Germinal center (tissue), 1 donor: ENCODE data around the gene ZP1.
"Not testable (repeated sequence)": the region's sequence is repeated elsewhere in the genome, so short reads cannot be mapped to it uniquely, and the experiment has no call there.

Source experiments
- DNase-seq: peaks from one replicate; pipeline ENCODE4 v3.0.0; 2012; ENCODE audit warnings: mixed read lengths, low spot score

ZP1 gene, protein sequence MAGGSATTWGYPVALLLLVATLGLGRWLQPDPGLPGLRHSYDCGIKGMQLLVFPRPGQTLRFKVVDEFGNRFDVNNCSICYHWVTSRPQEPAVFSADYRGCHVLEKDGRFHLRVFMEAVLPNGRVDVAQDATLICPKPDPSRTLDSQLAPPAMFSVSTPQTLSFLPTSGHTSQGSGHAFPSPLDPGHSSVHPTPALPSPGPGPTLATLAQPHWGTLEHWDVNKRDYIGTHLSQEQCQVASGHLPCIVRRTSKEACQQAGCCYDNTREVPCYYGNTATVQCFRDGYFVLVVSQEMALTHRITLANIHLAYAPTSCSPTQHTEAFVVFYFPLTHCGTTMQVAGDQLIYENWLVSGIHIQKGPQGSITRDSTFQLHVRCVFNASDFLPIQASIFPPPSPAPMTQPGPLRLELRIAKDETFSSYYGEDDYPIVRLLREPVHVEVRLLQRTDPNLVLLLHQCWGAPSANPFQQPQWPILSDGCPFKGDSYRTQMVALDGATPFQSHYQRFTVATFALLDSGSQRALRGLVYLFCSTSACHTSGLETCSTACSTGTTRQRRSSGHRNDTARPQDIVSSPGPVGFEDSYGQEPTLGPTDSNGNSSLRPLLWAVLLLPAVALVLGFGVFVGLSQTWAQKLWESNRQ

DNA sequence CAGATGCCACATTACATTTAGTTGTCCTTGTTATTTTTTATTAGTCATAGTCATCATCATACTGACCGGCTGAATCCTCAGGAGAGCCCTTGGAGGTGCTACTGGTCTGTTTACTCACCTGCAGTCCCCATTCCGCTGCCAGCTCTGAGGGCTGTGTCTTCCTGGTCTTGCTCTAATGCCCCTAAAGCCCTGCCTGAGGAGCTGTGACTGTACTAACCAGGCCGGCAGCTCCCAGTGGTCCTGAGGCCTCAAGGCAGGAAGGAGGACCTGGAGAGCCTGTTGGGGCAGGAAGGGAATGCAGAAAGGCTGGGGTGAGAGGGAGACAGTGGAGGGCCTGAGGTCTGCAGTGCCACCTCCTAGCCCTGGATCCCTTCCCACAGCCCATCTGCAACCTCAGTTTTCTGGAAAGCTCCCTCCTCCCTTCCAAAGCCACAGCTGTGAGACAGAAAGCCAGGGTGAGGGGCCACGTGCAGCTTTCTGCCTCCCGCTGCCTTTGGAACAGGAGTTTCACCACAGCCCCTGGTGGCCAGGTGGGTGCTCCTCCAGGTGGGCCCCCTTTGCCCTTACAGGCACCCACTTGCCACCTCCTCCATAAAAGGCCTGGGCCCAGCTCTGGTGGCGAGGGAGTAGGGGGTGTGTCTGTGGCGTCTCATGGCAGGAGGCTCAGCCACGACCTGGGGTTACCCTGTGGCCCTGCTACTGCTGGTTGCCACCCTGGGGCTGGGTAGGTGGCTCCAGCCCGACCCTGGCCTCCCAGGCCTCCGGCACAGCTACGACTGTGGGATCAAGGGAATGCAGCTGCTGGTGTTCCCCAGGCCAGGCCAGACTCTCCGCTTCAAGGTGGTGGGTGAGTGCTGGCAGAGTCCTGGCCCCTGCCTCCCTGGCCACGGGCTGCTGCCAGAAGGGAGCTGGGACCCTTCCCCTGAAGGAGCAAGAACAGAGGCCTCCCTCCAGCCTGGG is at the start of gene ZP1:
Gene ZP1, plus strand, starts transcription at position 632 of the 960 bp plus-strand sequence. Its CDS starts 20 bp downstream, at position 652.
- DNase-seq, result no peak

DNA sequence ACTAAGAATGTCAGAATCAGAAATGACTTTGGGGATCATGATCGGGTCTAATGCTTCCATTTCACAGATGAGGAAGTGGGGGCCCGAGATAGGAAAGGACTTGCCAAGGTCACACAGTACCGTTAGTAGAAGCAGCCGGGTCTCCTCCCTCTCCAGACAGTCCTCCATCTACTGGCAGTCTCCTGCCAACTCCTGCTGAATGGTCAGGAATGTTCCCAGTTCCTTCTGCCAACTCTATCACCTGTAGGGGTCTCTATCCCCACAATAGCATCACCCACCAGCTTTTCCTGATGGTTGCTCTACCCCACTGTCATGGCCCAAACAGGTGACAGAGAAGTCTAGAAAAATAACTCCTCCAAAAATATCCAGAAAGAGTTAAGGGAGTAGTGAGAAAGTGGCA is 49.3 kb upstream of the ZP1 start:
- DNase-seq, result no peak

DNA sequence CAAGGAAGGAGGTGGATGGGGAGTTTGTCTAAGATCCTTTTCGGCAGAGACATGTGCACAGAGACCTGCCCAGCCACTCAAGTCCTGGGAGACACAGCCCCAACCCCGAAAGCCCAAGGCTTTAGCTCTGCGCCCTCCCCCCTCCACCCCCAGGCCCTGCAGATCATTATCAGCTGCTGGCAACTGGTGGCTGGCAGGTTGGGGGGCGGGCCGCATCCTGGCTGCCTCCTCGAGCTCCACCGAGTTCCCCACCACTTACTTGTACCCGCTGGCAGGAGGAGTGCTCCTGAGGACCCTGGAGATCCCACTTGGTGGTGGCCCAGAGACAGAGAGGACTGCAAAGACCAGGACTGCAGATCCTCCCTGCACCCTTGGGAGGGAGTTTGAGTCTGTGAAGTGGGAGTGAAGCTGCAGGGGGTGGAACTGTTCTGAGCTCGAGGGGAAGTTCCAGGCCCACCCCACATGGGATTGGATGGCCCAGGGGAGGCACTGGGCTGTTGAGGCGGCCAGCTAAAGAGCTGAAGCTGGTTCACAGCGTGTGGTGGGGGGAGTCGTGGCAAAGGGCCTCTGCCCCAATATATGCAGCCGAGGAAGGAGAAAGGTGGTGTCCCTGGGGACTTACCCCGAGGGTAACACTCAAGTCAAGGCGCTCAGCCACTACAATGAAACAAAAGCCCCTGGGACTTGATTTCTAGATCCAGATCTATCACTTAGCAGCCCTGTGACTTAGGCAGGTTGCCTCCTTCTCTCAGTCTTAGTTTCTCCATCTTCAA is 45.3 kb upstream of the ZP1 start:
- no peak for DNase-seq

DNA sequence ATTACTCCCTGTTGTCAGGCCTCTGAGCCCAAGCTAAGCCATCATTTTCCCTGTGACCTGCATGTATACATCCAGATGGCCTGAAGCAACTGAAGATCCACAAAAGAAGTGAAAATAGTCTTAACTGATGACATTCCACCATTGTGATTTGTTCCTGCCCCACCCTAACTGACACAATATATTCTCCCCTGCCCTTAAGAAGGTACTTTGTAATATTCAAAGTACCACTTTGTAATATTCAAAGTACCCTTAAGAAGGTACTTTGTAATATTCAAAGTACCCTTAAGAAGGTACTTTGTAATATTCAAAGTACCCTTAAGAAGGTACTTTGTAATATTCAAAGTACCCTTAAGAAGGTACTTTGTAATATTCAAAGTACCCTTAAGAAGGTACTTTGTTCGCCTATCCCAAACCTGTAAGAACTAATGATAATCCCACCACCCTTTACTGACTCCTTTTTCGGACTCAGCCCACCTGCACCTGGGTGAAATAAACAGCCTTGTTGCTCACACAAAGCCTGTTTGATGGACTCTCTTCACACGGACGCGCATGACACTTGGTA is 43.5 kb upstream of the ZP1 start:
- not testable (repeated sequence) for DNase-seq

DNA sequence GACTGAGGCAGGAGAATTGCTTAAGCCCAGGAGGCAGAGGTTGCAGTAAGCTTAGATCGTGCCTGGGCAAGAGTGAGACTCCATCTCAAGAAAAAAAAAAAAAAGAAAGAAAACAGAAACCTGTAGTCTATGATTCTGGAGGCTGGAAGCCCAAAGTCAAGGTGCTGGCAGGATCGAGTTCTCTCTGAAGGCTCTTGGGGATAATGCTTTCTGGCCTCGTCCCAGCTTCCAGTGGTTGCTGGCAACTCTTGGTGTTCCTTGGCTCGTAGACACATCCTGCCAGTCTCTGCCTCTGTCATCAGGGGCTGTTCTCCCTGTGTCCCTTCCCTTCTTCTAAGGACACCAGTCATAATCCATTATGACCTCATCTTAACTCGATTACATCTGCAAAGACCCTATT is 42.2 kb upstream of the ZP1 start:
- no peak for DNase-seq

DNA sequence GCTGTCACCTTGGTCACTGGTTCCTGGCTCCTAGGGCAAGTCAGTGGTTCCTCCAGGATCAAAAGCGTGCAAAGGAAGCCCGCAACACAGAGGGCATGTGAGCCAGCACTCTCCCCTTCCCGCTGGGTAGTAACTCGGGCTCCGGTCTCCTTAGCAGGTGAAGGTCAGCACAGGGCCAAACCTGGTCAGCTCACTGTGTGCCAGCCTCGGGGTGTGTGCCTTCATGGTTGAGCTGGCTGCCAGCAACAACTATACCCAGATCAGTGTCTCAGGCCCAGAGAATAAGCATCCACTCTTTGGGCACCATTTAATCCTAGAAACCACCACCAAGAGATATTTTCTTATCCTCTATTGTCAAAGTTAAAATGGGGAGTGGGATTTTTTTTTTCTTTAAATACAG is 41.6 kb upstream of the ZP1 start:
- DNase-seq, result no peak

DNA sequence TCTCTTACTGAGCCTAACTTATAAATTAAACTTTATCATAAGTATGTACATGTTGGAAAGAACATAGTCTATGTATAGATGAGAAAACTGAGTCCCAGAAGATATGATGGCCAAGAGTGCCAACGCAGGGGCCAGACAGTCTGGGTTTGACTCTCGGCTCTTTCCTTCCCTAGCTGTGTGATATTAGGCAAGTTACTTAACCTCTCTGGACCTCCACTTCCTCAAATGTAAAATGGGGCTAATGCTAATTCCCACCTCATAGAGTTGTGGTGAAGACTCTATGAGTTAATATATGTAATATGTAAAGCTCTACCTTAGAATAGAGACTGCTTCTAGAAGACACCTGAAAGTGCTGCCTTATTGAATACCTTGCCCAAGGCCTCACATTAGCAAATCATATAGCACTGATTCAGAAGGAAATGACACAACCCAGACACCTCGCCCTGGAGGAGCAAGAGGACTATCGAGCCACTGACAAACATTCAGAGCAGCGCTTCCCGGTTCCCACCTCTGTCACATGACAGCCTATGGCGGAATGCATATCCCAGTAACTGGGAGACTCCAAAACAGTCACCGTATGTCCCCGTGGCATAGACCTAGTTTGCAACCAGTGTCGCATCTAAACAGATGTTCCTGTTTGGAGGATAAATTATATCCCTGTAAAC is 36.7 kb upstream of the ZP1 start:
- DNase-seq, result no peak

DNA sequence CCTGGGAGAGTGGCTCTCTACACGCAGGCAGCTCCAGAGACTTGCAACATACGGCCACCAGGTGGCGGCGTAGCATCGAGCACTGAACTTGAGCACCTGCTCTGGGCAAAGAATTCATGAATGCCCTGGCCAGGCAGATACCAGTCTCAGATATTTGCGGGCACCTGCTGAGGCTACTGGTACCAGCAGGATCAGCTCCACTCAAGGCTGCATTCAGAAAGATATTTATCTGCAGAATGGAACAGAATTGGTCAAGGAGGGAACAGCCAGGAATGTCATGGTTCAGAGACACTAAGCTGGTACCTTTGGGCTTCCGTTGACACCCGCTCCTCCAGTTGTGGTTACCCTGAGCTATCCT is 36.2 kb upstream of the ZP1 start:
- peak; percentile 81 for DNase-seq

DNA sequence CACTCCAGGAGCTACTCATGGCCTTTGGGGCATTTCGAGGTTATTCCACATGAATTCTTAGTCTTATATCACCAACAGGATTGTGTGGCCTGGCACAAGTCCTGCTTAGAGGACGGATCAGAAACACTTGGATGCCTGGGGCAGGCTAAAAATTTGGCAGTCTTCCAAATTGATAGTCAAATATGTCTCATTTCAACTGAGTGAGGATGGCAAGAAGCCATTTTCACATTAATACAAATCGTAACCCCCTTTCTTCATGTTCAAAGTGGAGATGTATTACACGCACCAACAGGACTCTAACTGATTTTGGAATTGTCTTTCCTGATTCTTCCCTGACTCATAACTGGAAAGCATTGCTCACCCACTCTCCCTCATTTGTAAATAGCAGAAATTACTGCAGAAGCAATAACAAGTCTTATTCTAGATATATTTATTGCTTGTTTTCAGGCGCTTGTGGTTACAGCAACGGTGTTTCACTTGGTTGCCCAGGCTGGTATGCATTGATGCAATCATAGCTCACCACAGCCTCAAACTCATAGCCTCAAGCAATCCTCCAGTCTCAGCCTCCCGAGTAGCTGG is 35.8 kb upstream of the ZP1 start:
- DNase-seq, result no peak

DNA sequence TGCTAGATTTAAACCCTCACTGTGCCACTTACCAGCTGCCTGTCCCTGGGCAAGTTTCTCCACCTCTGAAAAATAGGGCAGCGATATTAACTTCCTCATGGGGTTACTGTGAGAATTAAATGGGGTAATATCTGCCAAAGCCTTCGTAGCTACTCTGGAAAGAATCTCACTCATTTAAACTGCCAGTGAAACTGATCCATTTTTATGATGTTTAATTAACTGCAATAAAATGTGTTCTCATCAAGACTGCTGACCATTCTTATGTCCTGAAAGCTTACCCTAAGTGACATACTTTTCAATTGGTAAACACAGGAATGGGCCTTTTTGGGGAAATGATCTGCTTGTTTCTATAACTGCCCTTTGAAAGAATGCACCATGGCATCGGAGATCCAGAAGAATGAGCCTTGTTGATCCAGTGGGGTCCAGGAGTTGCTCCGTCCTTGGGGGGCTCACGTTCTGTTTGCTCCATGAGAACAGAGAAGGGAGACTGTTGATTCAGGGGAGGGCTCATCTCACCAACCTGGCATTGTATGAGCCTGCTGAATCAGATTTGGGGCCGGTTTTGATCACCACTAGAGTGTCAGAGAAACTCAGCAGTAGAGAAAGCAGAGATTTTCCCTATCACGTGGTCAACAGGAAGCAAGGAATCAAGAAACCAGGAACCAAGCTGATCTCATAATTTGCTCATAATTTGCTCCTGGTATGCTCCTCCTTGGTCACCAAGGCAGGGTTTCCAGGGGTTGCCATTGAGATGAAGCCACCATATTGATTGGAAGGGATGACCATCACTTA is 32.4 kb upstream of the ZP1 start:
- DNase-seq, result no peak

DNA sequence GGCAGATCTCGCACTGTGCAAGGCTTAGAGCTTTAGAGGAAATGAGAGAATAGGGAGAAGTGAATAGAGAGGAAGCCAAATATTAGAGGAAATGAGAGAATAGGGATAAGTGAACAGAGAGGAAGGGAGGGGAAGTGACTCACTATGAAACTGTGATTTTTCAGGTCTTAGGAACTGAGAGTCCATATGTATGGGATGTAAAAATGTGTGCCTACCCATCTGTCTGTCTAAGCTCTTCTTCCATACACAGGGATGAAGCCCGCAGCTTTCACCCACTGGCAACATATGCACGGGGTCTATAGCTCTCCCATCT is 31.9 kb upstream of the ZP1 start:
- no peak for DNase-seq

DNA sequence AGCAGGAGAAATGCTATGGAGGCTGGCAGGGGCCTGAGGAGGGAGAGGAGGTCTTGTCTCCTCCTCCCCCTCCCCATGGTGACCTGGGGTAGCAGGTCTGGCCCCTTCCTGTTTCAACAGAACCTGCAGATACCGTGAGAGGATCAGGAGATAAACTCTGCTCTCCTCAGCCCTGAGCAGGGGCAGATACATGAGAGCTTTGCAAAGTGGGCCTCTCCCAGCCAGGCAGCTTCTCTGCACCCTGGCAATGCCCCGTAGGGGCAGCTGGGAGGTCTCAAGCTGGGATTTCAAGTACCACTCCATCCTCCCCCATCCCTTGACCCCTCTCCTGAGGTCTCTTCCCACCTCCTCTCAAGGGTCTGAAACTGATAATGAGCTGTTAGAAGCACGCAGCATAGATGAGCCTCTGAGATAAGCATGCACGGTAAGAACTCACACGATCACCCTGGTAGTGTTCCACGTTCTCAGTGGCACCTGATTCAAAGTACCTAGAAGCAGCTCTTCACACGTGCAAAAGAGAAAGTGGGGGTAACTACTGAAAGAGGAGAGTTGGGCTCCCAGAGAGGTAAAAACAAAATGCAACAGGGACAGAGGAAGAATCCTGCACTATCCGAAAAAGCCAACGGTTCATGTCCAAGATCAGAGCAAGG is 30.4 kb upstream of the ZP1 start:
- DNase-seq, result no peak

DNA sequence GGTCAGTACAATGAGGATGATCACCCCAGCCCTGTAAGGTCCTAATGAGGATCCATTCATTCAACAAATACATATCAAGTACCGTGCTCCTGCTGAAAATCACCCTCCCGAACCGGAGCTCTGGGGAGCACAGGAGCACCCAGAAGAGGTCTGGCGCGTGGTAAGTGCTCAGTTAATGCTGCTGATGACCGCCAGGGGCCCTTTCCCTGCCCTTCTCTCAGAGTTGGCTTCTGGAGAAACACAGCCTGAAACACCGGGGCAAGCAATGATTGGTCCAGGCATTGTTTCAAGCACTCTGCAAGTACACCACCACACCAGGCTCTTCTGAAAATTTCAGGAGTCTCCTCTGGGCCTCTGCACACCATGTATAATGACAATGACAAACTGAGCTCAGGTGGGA is 29.2 kb upstream of the ZP1 start:
- DNase-seq, result no peak

DNA sequence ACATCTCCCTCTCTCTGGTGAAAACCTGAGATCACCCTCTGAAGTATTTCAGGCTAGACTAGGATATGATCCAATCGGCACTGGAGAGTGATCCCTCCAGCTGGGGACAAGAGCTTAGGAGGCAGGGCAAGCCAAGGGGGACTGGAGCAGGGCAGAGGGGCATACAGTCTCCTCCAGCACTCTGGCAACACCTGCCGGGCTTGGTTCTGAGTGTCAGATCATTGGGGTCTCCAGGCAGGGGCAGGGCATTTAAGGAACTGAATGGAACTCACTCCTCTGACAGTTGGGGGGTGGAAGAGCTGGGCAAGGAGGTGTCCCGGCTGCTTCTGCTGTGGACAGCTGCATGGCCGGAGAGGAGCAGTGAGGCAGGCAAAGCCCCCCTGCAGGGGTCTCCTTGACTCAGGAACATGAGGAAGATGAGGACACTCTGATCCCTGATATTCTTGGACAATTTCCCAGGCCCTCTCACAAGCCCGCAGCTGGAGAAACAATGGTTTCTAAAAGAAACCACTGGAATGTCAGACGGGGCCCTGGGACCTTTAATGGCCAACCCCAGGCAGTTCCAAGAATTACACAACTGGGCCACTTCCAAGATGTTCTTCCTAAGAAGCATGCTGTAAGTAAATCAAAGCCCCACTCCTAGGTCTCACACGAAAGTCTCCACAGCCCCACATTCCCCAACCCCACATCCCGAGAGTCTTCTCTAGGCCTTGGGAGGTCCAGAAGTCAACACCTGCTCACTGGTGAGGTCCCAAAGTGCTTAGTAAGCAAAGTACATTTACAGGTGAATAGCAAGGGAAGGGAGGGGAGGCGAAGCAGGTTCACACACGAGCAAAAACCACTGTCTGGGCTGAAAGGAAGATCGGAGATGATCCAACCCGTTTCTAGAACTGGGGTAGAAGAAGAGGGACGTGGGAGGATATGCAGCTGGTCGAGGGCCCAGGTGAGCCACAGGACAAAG is 26.6 kb upstream of the ZP1 start:
- DNase-seq, result no peak

DNA sequence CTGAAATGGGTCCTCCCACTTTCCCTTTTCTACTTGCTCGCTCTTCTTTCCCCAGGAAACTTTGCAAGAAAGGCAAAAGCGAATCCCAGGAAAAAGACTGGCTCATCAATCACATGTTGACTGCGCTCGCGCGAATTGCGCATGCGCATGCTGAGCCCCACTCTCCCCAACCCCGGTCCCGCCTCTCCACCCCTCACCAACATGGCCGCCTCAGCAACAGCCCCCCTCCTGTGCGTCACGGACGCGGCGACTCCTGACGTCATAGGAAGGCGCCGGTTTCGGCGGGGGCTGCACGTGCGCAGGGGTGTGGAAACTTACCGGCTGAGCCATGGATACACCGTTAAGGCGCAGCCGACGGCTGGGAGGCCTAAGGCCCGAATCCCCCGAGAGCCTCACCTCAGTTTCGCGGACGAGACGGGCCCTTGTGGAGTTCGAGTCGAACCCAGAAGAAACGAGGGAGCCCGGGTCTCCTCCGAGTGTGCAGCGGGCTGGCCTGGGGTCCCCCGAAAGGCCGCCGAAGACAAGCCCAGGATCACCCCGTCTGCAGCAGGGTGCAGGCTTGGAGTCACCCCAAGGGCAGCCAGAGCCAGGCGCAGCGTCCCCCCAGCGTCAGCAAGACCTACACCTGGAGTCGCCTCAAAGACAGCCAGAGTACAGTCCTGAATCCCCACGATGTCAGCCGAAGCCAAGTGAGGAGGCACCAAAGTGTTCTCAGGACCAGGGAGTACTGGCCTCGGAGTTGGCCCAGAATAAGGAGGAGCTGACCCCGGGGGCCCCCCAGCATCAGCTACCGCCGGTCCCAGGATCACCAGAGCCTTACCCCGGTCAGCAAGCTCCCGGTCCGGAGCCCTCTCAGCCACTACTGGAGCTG is 25.3 kb upstream of the ZP1 start, which contains the start of gene CCDC86:
Gene CCDC86, plus strand, starts transcription at position 317 of the 871 bp plus-strand sequence. Its CDS starts 12 bp downstream, at position 329.
- peak; percentile 100 for DNase-seq

DNA sequence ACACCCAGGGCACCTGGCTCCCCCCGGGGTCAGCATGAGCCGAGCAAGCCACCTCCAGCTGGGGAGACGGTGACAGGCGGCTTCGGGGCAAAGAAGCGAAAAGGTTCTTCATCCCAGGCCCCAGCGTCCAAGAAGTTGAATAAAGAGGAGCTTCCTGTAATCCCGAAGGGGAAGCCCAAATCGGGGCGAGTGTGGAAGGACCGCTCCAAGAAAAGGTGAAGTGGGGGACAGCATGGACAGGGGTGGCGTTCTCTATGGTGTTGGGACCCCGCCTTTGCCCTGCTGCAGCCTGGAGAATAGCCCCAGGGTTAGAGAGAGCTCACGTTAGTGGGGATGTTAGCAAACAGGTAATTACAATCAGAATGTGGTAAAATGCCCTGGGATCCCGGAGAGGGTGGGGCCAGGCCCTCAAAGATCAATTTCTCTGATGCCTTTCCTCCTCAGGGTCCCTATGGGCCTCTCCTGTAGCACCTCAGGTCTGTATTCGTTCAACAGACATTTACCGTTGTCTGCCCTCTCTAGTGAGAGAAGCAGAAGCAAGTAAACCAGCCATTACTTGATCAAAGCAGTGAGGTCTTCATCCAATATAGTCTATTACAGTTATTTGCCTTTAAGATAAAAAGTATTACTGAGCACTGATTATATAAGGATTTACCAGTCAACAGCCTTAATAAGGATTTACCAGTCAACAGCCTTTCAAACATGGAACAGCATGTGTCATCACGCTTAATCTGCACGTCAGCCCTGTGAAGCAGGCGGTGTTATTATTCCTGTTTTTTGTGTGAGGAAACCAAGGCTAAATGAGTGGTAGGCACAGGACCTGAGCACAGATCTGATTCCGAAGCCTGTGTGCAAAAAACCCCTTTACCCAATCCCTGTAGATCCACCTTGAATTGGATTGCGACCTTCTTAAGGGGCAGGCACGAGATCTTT is 24.4 kb upstream of the ZP1 start:
- no peak for DNase-seq
